ENCODE measurements around the gene MGAT4D.

- TF ChIP-seq POLR2AphosphoS5 (IDR thresholded peaks at IDR 0.05; ENCODE audit: low read depth) = no peak
- TF ChIP-seq CTCF (IDR thresholded peaks at IDR 0.05; ENCODE audit: insufficient read depth, low read length) = no peak
- TF ChIP-seq SPI1 (IDR thresholded peaks at IDR 0.05; ENCODE audit: borderline replicate concordance, low read depth) = no peak
- no peak for TF ChIP-seq GABPA (IDR thresholded peaks at IDR 0.05; ENCODE audit: low read depth)
Measured at GRCh38 chr4:140439644-140440142, 58.4 kb downstream of the MGAT4D start.
